ENCODE data around the gene SLC25A48. TPM values are rescaled to one million over a fixed set of nuclear protein-coding genes. Genes with fewer than 3 reads are reported as not detected.

SLC25A48 gene
- total RNA-seq, 1 donor from 2014 or later: 59.3 TPM

- ATAC-seq (no peak), DNase-seq (ENCODE audit: low spot score) (no peak)
- intact Hi-C loops (cut with DNase I): no loop called here
Measured at GRCh38 chr5:135894276-135894675, 59.8 kb downstream of the SLC25A48 start.

GRCh38 chr5:135894789-135895188 is 60.3 kb downstream of the SLC25A48 start:
- ATAC-seq (no peak), DNase-seq (ENCODE audit: low spot score) (no peak)
- intact Hi-C loops (cut with DNase I): no loop called here

- DNase-seq (ENCODE audit: low spot score) (no peak), ATAC-seq (no peak)
- intact Hi-C loops (cut with DNase I): no loop called here
Measured at GRCh38 chr5:135895474-135896006, 61.1 kb downstream of the SLC25A48 start, which contains the start of gene IL9. TSS of gene IL9 (minus strand) at chr5:135895841. CDS start at chr5:135895816, 25 bp downstream.

GRCh38 chr5:135898651-135899050 is 64.2 kb downstream of the SLC25A48 start:
- no peak for DNase-seq (ENCODE audit: low spot score)
- ATAC-seq: no peak
- intact Hi-C loops (cut with DNase I): no loop called here

GRCh38 chr5:135900276-135900675 is 65.8 kb downstream of the SLC25A48 start:
- intact Hi-C loops (cut with DNase I): no loop called here
- DNase-seq (ENCODE audit: low spot score): no peak
- no peak for ATAC-seq

- DNase-seq (ENCODE audit: low spot score): no peak
- ATAC-seq: no peak
- intact Hi-C loops (cut with DNase I): no loop called here
Measured at GRCh38 chr5:135901633-135902032, 67.2 kb downstream of the SLC25A48 start.

GRCh38 chr5:135905144-135905543 is 70.7 kb downstream of the SLC25A48 start:
- ATAC-seq (no peak), DNase-seq (ENCODE audit: low spot score) (no peak)
- intact Hi-C loops (cut with DNase I): no loop called here

GRCh38 chr5:135913713-135914626 is 79.5 kb downstream of the SLC25A48 start:
- DNase-seq (ENCODE audit: low spot score) (no peak), ATAC-seq (no peak)
- intact Hi-C loops (cut with DNase I): no loop called here

- ATAC-seq (no peak), DNase-seq (ENCODE audit: low spot score) (no peak)
- intact Hi-C loops (cut with DNase I): no loop called here
Measured at GRCh38 chr5:135915466-135916001, 81.1 kb downstream of the SLC25A48 start.

- DNase-seq (ENCODE audit: low spot score) (no peak), ATAC-seq (no peak)
- intact Hi-C loops (cut with DNase I): no loop called here
Measured at GRCh38 chr5:135916638-135917263, 82.3 kb downstream of the SLC25A48 start.

GRCh38 chr5:135920199-135920598 is 85.7 kb downstream of the SLC25A48 start:
- intact Hi-C loops (cut with DNase I): no loop called here
- no peak for ATAC-seq
- no peak for DNase-seq (ENCODE audit: low spot score)

- DNase-seq (ENCODE audit: low spot score): no peak
- ATAC-seq: no peak
- intact Hi-C loops (cut with DNase I): no loop called here
Measured at GRCh38 chr5:135921388-135921787, 86.9 kb downstream of the SLC25A48 start.

- intact Hi-C loops (cut with DNase I): no loop called here
- DNase-seq (ENCODE audit: low spot score) (no peak), ATAC-seq (no peak)
Measured at GRCh38 chr5:135930029-135930948, 95.8 kb downstream of the SLC25A48 start.

- no peak for DNase-seq (ENCODE audit: low spot score)
- no peak for ATAC-seq
- intact Hi-C loops (cut with DNase I): no loop called here
Measured at GRCh38 chr5:135930949-135931295, 96.5 kb downstream of the SLC25A48 start.

GRCh38 chr5:135934939-135935338 is 100.5 kb downstream of the SLC25A48 start:
- ATAC-seq: no peak

GRCh38 chr5:135937245-135937911 is 102.9 kb downstream of the SLC25A48 start:
- DNase-seq (ENCODE audit: low spot score) (no peak), ATAC-seq (no peak)
- intact Hi-C loops (cut with DNase I): no loop called here

More at GRCh38 chr5:135934939-135935338, 100.5 kb downstream of the SLC25A48 start:
- intact Hi-C loops (cut with DNase I): no loop called here
- DNase-seq (ENCODE audit: low spot score): no peak

Data from sciatic nerve (tissue), 2 donors.